PC-9 (cell line): ENCODE results near the gene YPEL2. TPM values are rescaled to one million over a fixed set of nuclear protein-coding genes. Genes with fewer than 3 reads are reported as not detected.

ENCODE experiments used
- BruUV-seq: library from RNA; stranded (reverse); fragments of 400-500 nt; replicated peaks from 2 replicates; lab custom pipeline; 2021; lab: Mats Ljungman, UMichigan
- CTCF ChIA-PET: fragments of 300-600 bp; sonication (Branson Sonifier 250); formaldehyde crosslinking; loops from one replicate; lab custom pipeline; 2022; ENCODE audit warnings: antibody characterized with exemption; lab: Charles Lee
- POLR2A ChIA-PET: fragments of 300-600 bp; sonication (Branson Sonifier 250); formaldehyde crosslinking; loops from one replicate; lab custom pipeline; 2022; ENCODE audit warnings: antibody characterized with exemption; ENCODE audit not compliant: unreplicated experiment; lab: Charles Lee
- DNase-seq, 2 experiments: peaks; one replicate each; pipeline versions ENCODE4 v3.0.0 to v3.0.0-alpha.2; 2015 to 2022; ENCODE audit warnings: mixed read lengths in 1 of 2
- H2AFZ ChIP-seq: fragments of 200-600 bp; sonication (generic); 2 replicates; pipeline ENCODE4 v1.8.1; 2017; ENCODE audit warnings: antibody characterized with exemption
- H3F3A ChIP-seq: fragments of 200-600 bp; sonication (generic); 2 replicates; pipeline ENCODE4 v1.8.1; 2017; ENCODE audit warnings: antibody characterized with exemption, mild to moderate bottlenecking, low read depth; ENCODE audit not compliant: insufficient read depth
- H3K27ac ChIP-seq: fragments of 200-600 bp; sonication (generic); 2 replicates; pipeline ENCODE4 v1.6.1; 2016; ENCODE audit warnings: mixed run types
- H3K27me3 ChIP-seq: fragments of 200-600 bp; sonication (generic); 2 replicates; pipeline ENCODE4 v1.6.1; 2016; ENCODE audit warnings: low read depth, mixed run types; ENCODE audit not compliant: insufficient read depth
- H3K36me3 ChIP-seq: fragments of 200-600 bp; sonication (generic); 2 replicates; pipeline ENCODE4 v1.6.1; 2016; ENCODE audit warnings: low read depth, mixed run types
- H3K4me1 ChIP-seq: fragments of 200-600 bp; sonication (generic); replicated peaks from 2 replicates; pipeline ENCODE4 v1.6.1; 2016; ENCODE audit warnings: mixed run types; ENCODE audit not compliant: insufficient read depth
- H3K4me2 ChIP-seq: fragments of 200-600 bp; sonication (generic); 2 replicates; pipeline ENCODE4 v1.6.1; 2017; ENCODE audit warnings: mixed run types
- H3K4me3 ChIP-seq: fragments of 200-600 bp; sonication (generic); 2 replicates; pipeline ENCODE4 v1.6.1; 2016; ENCODE audit warnings: mixed run types
- H3K79me2 ChIP-seq: fragments of 200-600 bp; sonication (generic); 2 replicates; pipeline ENCODE4 v1.6.1; 2017; ENCODE audit warnings: low read depth, mixed run types
- H3K9me2 ChIP-seq: fragments of 200-600 bp; sonication (generic); 2 replicates; pipeline ENCODE4 v1.8.1; 2017; ENCODE audit warnings: mild to moderate bottlenecking; ENCODE audit not compliant: insufficient read depth
- H3K9me3 ChIP-seq: fragments of 200-600 bp; sonication (generic); 2 replicates; pipeline ENCODE4 v1.8.1; 2016; ENCODE audit warnings: low read depth; ENCODE audit not compliant: insufficient read depth
- H4K20me1 ChIP-seq: fragments of 200-600 bp; sonication (generic); 2 replicates; pipeline ENCODE4 v1.8.1; 2017; ENCODE audit not compliant: insufficient read depth
- CTCF ChIP-seq: fragments of 200-600 bp; sonication (generic); conservative IDR thresholded peaks from 2 replicates; pipeline ENCODE4 v1.6.1; 2017; ENCODE audit warnings: mixed run types, antibody characterized with exemption, mild to moderate bottlenecking, moderate library complexity
- EZH2 ChIP-seq: fragments of 200-600 bp; sonication (generic); IDR thresholded peaks from 2 replicates; pipeline ENCODE4 v1.8.0; 2017; ENCODE audit warnings: antibody characterized with exemption, low read depth
- intact Hi-C: fragments of 100-400 bp; cut with micrococcal nuclease; formaldehyde crosslinking; loops from one replicate; pipeline ENCODE4 v1.10.0; 2022; ENCODE audit not compliant: unreplicated experiment
- total RNA-seq: library from RNA; stranded (reverse); gene quantifications from 2 replicates; pipeline ENCODE4 v1.2.3, GENCODE V29; 2021

YPEL2 gene
- total RNA-seq, 1 experiment from 2014 or later = 12.9 TPM

- Histone ChIP-seq H3K27ac (peak overlapping the region; percentile 89), H3K4me3 (peak overlapping the region; percentile 26; the same call in 1 of the 2 replicates), H2AFZ (no peak overlapping the region), H3K4me2 (peak overlapping the region; percentile 65), H3K4me1 (peaks cover 51% of the 10 kb centered on the region), H3K36me3 (no peaks in the 10 kb centered on the region), H4K20me1 (no peaks in the 10 kb centered on the region), H3F3A (peaks cover 38% of the 10 kb centered on the region), H3K9me3 (no peaks in the 10 kb centered on the region), H3K79me2 (no peaks in the 10 kb centered on the region), H3K27me3 (no peaks in the 10 kb centered on the region), H3K9me2 (no peaks in the 10 kb centered on the region)
- POLR2A ChIA-PET = no interaction called here
- peak; percentile 42 to 96 for DNase-seq
- BruUV-seq = no TSS peak
- intact Hi-C loops = loop anchor here (2.0 kb wide), 2 partner anchors 41 to 75 kb away; partner anchors contain the start of gene GDPD1
- TF ChIP-seq EZH2 = no peak
- no peak for TF ChIP-seq CTCF
- CTCF ChIA-PET = interaction anchor here (0.6 kb wide), 1 partner anchor 45 kb away, joined by 3 read pairs; no protein-coding TSS in a partner anchor
Observed at GRCh38 chr17:59296190-59296589, 35.3 kb upstream of the YPEL2 start.

- intact Hi-C loops = no loop called here
- CTCF ChIA-PET = no interaction called here
Observed at GRCh38 chr17:59298521-59298920, 32.9 kb upstream of the YPEL2 start.

GRCh38 chr17:59299400-59300092 is 31.9 kb upstream of the YPEL2 start:
- BruUV-seq = no TSS peak
- intact Hi-C loops = no loop called here

More at GRCh38 chr17:59298521-59298920, 32.9 kb upstream of the YPEL2 start:
- POLR2A ChIA-PET = no interaction called here
- Histone ChIP-seq H3K27me3 (no peaks in the 10 kb centered on the region), H3K4me2 (peak overlapping the region; percentile 65), H3K27ac (peak overlapping the region; percentile 89; the same call in 1 of the 2 replicates), H3K9me2 (no peaks in the 10 kb centered on the region), H3K4me3 (no peak overlapping the region), H3F3A (peaks cover 38% of the 10 kb centered on the region), H3K9me3 (no peaks in the 10 kb centered on the region), H3K4me1 (peaks cover 51% of the 10 kb centered on the region), H3K79me2 (no peaks in the 10 kb centered on the region), H2AFZ (no peak overlapping the region), H4K20me1 (no peaks in the 10 kb centered on the region), H3K36me3 (no peaks in the 10 kb centered on the region)
- peak in 1 of 2 experiments; percentile 50 for DNase-seq
- TF ChIP-seq EZH2 (no peak), CTCF (no peak)
- no TSS peak for BruUV-seq

More at GRCh38 chr17:59299400-59300092, 31.9 kb upstream of the YPEL2 start:
- ChIA-PET POLR2A (no interaction called here), CTCF (interaction anchor here (0.6 to 0.7 kb wide), 3 partner anchors 11 to 74 kb away, joined by 3 to 4 read pairs (median 3); no protein-coding TSS in a partner anchor)
- Histone ChIP-seq H3K79me2 (no peaks in the 10 kb centered on the region), H3K9me2 (no peaks in the 10 kb centered on the region), H3K27ac (no peak overlapping the region), H3K4me1 (peaks cover 50% of the 10 kb centered on the region), H3K4me2 (no peak overlapping the region), H3K9me3 (no peaks in the 10 kb centered on the region), H4K20me1 (no peaks in the 10 kb centered on the region), H3K27me3 (no peaks in the 10 kb centered on the region), H2AFZ (no peak overlapping the region), H3K4me3 (no peak overlapping the region), H3F3A (peaks cover 38% of the 10 kb centered on the region), H3K36me3 (no peaks in the 10 kb centered on the region)
- TF ChIP-seq EZH2 = no peak
- no peak for TF ChIP-seq CTCF
- peak in 1 of 2 experiments; percentile 28 for DNase-seq
